ENCODE data around the gene BRICD5.

BRICD5 gene

DNA sequence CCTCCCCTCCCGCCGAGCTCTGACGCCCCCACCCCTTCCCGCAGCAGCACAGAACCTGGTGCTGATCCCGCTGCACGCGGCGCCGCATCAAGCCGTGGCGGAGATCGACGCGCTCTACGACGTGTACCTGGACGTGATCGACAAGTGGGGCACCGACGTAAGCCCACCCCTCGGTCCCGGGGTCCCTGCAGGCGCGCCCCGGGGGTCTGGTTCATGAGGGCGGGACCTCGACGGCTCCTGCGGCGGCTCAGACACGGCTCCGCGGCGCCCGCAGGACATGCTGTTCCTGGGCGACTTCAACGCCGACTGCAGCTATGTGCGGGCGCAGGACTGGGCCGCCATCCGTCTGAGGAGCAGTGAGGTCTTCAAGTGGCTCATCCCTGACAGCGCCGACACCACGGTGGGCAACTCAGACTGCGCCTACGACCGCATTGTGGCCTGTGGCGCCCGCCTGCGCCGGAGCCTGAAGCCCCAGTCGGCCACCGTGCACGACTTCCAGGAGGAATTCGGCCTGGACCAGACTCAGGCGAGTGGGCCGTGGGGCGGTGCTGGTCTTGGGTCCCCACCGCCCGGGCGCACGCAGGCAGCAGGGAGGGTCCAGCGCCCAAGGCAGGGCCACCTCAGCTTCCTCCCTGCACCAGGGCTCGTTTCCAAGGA, 27.0 kb upstream of the BRICD5 start:
- peak in 1 of 4 experiments; percentile 10 for DNase-seq

DNA sequence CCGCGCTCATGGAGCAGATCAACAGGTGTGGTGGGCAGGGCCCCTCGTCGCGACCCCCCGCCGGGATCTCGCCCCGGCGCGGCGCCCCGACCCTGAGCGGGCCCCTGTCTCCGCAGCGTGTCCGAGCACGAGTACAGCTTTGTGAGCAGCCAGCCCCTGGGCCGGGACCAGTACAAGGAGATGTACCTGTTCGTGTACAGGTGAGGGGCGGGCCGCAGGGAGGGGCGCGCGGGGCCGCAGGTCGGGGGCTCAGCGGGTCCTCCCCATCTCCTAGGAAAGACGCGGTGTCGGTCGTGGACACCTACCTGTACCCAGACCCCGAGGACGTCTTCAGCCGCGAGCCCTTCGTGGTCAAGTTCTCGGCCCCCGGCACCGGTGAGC, 26.4 kb upstream of the BRICD5 start:
- no peak for DNase-seq

DNA sequence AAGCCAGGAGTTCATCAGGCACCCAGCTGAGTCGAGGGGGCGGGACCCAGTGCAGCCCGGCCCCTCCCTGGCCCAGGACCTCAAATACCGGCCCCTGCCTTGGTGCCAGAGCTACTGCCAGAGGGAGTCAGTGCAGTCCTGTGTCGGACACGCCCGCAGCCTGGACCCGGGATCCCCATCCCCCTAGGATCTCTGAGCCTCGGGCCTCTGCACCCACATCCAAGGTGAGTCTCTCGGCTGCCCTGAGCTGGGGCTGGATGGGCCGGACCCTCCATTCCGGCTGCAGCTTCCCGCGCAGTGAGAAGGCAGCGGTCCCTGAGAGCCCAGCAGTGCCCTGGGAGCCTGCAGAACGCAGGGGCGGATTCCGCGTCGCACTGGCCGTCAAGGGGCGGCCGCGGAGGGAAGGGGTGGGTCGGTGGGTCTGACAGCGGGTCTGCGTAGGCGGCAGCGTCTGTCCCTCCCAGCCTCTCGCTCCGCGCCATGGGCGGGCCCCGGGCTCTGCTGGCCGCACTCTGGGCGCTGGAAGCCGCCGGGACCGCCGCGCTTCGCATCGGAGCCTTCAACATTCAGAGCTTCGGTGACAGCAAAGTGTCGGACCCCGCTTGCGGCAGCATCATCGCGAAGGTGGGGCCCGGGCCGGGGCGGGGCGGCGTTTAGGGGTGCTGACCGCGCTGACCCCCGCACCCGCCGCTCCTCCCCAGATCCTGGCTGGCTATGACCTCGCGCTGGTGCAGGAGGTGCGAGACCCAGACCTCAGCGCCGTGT, 25.9 kb upstream of the BRICD5 start, which contains the start of gene DNASE1L2:
DNASE1L2 (plus strand) TSS at position 108 of the 765 bp plus-strand sequence; CDS start at position 481, 373 bp downstream.
- DNase-seq, result peak in 3 of 4 experiments; percentile 26 to 40 (median 36)

DNA sequence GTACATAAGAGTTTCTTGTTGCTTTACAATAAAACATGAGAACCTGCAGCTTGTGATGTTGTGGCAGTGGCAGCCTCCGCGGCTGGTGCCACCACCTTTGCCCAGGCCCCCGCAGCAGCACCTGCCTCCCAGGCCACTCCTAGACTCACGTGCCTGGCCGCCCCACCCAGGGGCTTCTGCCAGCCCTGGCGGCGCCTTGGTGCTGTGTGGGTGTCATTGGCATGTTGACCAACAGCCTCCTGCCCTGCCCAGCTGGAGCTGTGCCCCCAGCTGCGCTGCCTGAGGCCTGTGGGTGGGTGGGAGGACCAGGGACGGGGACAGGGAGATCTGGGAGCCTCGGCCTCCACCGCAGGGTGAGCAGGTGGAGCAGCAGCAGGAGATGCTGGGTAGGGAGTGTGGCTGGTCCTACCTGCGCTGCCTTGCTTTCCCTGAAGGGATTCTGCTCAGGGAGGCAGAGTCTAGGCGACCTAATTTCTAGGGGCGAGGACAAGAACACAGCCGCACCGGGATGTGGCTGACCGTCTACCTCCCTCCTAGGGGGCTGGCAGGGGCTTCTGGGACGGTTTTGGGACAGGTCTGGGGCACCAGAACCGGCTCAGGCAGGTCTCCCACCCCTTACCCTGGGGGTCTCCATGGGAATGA, 25.2 kb upstream of the BRICD5 start:
- no peak for DNase-seq

DNA sequence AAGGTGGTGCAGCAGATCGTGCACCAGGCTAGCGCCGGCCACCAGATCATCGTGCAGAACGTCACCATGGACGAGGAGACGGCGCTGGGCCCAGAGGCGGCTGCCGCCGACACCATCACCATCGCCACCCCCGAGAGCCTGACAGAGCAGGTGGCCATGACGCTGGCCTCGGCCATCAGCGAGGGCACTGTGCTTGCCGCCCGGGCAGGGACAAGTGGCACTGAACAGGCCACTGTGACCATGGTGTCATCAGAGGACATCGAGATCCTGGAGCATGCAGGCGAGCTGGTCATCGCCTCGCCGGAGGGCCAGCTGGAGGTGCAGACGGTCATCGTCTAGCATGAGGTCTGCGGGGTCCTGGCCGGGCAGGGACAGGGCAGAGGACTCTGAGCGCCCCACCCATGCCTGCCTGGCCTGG, 24.6 kb upstream of the BRICD5 start:
- no peak for DNase-seq

DNA sequence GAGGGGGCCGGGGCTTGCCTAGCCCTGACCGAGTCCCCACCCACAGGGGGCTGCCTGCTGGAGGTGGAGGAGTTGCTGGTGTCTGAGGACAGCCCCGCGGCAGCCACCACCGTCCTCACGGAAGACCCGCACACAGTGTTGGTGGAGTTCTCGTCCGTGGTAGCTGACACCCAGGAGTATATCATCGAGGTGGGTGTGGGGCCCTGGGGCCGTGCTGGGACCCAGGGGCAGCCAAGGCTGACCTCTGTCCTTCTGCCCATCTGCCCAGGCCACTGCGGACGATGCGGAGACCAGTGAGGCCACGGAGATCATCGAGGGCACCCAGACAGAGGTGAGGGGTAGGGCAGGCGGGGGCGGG, 24.1 kb upstream of the BRICD5 start:
- no peak for DNase-seq

DNA sequence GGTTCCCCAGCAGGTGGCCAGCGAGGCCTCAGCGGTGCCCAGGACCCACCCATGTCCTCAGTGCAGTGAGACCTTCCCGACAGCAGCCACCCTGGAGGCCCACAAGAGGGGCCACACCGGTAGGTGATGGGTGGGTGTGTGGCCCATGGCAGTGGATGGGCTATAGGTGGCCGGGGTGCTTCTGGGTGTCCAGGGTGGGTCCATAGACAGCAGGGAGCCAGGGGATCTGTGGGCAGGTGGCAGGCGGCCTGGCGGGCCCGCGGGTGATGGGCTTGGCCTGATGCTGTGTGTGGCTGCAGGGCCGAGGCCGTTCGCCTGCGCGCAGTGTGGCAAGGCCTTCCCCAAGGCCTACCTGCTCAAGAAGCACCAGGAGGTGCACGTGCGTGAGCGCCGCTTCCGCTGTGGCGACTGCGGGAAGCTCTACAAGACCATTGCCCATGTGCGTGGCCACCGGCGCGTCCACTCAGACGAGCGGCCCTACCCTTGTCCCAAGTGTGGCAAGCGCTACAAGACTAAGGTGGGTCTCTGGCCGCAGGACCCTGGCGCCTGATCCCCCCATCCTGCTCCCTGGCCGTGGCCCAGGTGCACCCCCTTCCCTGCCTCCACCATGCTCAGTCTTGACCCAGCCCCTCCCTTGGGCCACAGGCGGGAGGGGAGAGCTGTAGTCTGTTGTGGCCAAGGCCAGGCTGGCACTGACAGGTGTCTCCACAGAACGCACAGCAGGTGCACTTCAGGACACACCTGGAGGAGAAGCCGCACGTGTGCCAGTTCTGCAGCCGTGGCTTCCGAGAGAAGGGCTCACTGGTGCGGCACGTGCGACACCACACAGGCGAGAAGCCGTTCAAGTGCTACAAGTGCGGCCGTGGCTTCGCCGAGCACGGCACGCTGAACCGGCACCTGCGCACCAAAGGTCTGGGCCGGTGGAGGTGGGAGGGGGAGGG, 23.5 kb upstream of the BRICD5 start:
- DNase-seq, result no peak

DNA sequence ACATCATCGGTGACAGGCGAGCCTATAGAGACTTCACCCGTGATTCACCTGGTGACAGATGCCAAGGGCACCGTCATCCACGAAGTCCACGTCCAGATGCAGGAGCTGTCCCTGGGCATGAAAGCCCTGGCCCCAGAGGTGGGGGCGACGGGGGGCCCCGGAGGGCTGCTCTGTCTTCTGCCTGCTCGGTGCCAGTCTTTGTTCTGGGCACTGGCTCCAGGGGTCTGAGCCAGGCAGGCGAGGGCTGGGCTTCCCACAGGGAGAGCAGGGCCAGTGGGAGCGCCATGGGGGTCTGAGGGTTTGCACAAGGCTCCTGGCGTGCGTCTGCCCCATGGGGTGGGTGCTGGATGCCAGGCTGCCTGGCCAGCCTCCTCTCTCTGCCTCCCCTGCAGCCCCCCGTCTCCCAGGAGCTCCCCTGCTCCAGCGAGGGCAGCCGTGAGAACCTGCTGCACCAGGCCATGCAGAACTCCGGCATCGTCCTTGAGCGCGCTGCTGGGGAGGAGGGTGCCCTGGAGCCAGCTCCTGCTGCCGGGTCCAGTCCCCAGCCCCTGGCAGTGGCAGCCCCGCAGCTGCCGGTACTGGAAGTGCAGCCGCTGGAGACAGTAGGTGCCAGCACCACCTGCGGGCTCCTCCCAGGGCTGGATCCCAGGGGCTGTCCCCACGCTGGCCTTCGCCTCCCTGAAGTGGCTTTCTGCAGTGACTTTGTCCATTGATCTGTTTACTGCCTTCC, 22.5 kb upstream of the BRICD5 start:
- DNase-seq, result no peak

DNA sequence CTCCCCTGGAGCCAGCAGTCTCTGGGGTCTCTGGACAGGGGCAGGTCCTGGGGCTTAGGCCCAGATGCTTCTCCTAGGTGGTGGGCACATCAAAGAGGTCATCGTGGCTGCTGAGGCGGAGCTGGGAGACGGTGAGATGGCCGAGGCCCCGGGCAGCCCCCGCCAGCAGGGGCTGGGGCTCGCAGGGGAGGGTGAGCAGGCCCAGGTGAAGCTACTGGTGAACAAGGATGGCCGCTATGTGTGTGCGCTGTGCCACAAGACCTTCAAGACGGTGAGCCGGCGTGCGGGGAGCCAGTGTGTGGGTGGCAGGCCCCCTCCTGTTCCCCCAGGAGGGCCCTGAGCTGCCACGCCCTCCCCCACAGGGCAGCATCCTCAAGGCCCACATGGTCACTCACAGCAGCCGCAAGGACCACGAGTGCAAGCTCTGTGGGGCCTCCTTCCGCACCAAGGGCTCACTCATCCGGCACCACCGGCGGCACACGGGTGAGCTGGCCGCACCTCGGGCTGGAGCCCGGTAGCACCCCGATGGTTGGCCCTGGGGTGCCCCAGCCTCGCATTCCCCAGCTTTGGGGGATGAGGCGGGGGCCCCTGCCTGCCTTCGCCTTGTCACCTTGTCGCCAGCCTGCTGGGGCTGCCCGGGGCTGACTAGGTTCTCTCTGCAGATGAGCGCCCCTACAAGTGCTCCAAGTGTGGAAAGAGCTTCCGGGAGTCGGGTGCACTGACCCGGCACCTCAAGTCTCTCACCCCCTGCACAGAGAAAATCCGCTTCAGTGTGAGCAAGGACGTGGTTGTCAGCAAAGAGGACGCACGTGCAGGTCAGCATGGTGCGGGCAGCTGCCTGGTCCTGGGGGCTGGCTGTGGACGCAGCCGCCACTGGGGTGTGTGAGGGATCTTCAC, 21.7 kb upstream of the BRICD5 start:
- no peak for DNase-seq

DNA sequence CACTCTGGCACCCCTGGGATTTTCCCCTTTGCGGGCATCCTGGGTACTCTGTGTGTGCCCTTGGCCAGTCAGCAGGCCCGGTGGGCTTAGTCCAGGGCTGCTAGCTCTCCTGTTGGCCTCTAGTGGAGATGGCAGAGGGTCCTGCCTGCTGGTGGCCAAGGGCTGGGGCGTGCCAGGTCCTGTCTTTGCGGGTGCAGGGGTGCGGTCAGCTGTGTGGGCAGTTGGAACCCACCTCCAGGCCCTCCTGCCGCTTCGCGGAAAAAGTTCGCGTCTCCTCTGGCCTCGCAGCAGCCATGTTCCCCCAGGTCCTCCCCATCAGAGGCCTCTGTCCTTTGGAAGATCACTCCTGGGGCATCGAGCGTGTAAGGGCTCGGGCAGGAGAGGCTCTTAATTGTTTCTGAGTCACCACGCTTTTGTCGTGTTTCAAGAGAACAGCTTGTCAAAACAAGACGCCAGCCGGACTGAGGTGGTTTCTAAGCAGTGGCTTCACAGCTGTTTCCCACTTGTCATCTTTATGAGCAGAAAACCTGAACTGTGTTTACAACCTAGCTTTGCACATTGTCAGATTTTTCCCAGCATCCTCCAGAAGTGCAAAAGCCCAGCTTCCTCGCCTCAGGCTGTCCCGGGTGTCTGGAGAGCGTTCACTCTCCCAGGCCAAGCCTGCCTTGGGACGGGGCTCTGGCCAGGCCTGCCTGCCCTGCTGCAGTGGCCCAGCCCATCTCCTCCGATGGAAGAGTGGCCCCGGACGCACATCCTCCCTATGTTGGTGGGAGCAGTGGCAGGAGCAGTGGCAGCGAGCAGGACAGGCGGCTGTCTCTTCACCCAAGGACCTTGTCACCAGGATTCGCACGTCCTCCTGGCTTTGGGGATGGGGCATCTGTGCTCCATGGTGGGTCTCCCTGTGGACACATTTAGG, 20.6 kb upstream of the BRICD5 start:
- DNase-seq, result no peak

DNA sequence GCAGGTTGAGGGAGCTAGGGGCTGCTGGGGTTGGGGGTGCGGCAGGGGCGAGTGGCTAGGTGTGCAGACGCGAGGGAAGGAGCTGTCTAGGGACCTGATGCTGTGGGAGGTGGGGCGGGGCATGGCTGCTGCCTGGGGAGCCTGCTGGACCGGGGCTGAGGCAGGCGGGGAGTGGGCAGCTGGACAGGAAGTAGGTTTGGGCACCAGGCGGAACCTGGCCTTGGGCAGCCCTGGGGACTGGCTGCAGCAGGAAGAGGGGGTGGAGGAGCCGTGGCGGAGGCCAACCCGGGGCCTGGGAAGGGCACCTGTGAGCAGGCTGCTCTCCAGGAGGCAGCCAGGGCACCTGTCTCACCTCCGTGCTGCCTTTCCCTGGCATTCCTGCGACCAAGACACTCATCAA, 19.7 kb upstream of the BRICD5 start:
- peak in 1 of 4 experiments; percentile 37 for DNase-seq

DNA sequence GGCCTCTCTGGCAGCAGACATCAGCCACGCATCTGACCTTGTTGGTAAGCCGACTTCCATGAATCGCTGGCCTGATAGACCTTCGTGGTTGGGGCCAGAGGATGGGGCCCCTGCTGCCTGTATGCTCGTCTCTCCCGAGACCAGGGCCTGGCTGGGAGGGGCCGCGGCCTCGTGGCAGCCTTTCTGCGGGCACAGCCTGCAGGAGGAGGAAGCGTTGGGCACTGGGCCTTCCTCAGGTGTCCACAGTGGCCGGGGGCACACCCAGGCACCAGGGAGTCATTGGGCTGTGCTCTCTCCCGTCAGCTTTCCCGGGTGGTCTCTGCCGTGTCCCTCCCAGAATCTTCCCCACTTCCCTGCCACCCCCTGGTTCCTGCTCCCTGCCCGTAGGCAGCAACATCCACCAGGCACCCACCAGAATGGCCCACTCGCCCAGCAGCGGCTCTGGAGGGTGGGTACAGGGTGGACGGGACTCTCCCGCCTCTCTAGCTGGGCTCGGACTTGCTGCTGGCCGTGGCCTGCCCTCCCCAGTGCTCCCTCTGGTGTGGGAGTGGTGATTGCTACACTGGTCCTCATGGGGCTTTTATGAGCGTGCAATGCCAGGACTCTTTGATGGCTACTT, 19.1 kb upstream of the BRICD5 start:
- no peak for DNase-seq

DNA sequence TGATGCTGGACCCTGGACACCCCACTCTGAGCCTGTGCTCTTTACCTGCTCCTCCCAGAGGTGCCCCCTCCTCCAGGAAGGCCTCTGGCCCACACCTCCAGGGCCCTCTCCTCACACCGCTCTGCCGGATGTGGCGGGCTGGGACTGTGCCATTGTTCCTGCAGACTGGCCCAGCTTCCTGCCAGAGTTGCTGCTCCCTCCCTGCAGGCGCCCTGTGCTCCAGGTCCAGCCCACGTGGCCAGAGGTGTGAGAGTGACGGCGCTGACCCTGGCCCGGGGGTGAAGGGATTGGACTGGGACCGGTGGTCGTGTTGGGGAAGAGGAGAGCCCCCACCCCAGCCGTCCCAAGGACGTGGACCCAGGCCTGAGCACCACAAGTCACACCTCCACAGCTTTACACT, 18.4 kb upstream of the BRICD5 start:
- DNase-seq, result no peak

DNA sequence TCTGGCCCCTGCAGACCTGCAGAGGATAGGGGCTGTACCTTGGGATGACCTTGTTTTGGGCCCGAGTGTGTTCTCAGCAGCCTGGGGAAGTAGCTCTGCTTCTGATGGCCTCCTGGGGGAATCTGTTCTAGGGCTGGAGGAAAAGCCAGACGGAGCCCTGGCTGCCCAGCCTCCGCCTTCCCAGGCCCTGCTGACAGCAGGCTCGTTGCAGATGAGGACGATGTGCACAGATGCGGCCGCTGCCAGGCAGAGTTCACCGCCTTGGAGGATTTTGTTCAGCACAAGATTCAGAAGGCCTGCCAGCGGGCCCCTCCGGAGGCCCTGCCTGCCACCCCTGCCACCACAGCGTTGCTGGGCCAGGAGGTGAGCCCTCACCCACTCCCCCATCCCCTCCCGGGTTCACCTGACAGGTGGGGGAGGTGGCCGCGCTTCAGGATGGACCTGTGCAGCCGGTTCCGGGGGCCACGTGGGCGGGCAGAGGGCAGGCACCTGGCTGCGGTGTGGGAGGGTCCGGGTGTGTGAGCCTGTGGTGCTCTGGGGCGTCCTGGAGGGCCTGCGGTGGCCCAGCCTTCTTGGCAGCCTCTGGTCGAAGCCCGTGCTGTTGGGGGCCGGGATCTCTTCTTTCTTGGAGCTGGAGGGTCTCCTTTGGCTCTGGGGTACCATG, 17.6 kb upstream of the BRICD5 start:
- DNase-seq, result no peak

DNA sequence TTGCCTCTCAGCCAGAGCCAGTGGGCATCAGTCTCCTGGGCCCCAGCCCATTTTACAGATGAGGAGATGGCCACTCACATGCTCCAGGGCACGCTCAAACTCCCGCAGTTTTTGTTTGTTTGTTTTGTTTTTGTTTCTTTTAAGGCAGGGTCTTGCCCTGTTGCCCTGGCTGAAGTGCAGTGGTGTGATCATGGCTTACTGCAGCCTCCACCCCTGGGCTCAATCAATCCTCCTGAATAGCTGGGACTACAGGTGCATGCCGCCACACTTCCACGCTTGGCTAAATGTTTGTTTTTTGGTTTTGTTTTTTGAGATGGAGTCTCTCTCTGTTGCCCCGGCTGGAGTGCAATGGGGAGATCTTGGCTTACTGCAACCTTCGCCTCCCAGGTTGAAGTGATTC, 16.3 kb upstream of the BRICD5 start:
- DNase-seq, result no peak

DNA sequence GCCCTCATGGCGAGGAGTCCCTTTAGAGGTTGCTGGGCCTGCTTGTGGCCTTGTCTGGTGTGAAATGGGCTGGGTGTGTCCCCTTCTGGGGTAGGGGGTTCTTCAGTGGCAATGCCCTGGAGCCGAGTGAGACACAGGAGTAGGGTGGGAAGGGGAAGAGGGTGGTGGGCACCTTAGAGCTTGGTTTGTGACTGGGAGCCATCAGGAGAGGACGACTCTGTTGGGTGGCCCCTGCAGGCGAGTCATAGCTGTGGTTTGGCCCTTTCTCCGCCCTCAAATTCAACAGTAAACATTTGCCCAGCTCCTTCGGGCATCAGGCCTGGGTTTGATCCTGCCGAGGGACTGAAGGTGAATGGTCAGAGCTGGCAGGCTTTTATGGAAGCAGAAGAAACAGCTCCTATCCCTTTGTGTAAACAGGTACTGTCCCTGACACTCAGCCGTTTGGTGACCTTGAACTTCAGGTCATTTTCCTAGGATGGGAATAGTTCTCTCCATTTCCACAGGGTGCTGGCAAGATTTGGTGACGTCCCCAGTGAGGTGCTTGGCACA, 15.7 kb upstream of the BRICD5 start:
- DNase-seq, result no peak

DNA sequence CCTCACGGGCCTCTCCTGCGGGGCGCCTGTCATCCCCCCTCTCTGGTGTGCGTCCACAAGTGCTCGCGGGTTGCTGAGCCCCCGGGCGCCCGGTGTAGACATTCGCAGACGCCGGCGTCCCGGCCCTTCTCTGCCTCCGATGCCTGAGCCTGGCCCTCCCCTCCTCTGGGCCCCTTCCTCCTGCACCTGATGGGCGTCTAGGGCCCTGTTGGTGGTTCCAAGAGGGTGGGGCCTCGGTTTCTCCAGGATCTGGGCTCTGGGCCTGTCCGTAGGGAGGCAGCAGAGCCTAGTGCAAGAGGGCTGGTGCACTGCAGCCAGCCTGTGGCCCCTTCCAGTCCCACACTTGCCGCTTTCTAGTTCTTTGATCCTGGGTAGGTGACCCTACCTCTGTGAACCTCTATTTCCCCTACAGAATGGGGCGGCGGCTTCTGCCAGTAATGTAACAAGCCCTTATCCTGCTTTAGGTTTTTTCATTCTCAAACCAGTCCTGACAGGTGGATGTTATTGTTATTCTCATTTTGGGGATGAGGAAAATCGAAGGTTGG, 13.4 kb upstream of the BRICD5 start:
- peak; percentile 53 to 71 (median 64) for DNase-seq
